NAMALWA (cell line): ENCODE measurements around the gene PMEPA1.

Experiments
- DNase-seq: peaks from one replicate; pipeline ENCODE4 v3.0.0-alpha.2; 2015; ENCODE audit warnings: low spot score

Gene PMEPA1

DNA sequence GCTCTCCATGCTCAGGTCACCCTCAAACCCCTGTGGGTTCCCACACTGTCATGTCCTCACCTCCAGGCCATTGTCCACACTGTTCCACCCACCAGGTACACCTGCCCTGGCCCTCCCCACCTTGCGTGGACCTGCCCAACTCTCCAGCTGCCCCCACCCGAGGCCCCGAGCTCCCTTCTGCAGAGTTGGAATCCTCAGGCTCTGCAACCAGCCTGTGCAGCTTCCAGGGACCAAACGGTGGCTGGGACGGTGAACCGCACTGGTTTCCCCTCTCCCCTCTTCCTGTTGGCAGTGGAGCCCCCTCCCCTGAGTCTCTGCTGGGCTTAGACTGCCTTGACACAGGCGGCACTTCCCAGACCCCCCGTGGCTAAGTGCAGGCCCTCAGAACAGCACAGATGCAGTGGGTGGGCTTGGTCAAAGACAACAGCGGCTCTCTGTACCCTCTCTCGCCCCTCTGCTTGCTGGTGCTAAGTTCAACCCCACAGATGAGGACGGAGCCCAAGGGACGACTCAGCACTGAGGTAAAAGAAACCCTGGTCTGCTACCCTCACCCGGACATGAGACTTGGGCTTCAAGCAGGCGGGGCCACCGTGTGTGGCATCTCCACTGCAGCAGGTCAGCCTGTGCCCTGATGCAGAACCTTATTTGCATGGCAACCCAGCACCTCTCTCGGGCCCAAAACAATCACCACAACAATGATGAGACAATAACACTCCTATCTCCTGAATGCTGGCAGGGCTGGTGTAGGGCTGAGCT, 100.6 kb downstream of the PMEPA1 start:
- DNase-seq = peak; percentile 41

DNA sequence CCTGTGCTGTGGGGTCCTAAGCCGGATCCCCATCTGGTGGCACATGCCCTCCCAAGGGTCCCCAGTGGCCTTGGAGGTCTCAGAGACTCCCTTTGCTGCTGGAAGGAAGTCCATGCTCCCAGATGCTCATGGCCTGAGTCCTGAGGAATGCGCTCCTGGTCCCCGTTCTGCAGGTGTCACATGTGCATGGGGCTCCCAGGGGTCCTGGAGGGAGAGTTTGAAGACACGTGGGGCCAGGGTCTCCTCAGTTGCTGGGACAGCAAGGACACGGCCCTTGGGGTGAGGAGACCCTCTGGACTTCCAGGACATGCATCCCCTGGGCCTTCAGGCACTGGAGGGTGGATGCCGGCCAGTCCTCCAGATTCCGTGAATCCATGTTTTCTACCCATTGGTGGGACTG, 101.3 kb downstream of the PMEPA1 start:
- no peak for DNase-seq

DNA sequence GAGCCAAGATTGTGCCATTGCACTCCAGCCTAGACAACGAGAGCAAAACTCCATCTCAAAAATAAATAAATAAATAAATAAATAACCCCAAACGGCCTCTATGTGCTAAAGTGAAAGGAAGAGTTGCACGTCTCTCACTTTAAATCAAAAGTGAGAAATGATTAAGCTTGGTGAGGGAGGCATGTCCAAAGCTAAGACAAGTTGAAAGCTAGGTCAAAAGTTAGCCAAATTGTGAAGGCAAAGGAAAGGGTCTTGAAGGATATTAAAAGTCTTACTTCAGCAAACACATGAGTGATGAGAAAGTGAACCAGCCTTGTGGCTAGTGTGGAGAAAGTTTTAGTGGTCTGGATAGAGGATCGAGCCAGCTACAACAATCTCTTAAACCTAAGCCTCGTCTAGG, 103.9 kb downstream of the PMEPA1 start:
- no peak for DNase-seq

DNA sequence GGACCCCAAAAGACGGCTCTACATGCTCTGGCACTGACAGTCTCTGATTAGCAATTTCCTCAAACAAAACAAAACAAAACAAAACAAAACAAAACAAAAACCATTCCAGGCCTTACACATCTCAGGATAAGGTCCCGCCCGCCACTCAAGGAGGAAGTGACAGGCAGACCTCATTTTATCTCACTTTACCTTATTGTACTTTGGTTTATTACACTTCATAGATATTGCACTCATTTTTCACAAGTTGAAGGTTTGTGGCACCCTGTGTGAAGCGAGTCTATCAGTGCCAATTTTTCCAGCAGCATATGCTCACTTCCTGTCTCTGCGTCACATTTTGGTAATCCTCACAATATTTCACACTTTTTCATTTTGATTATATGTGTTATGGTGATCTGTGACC, 104.8 kb downstream of the PMEPA1 start:
- DNase-seq = no peak

DNA sequence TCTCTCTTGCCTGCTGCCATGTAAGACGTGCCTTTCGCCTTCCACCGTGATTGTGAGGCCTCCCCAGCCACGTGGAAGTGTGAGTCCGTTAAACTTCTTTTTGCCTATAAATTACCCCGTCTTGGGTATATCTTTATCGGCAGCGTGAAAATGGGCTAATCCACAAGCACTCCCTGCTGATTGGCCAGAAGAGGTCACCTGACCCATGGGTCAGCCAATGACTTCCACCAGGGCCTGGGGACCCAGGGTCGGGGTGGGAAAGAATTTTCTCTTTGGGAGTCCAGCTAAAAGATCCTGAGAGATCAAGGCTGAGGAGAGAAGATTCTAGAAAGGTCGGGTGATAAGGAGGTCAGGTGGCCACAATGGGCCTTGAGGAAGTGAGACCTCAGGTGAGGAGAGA, 106.7 kb downstream of the PMEPA1 start:
- no peak for DNase-seq

DNA sequence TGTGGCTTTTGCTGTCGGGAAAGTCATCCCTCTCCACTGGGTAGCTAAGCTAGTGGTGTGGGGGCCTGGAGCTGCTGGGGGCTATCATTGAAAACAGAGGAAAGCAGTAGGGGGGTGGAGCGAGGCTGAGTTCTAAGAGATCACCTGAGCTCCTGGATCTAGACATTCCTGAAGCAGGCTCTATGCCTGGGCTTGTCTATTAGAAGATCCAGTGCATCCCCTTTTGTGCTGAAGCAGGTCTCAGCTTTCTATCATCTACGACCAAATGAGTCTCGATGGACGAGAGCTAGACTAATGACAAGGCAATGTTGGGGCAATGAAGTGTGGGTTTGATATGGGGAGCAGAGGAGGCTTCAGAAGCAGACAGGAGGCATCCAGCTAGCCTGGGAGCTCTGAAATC, 108.1 kb downstream of the PMEPA1 start:
- no peak for DNase-seq

DNA sequence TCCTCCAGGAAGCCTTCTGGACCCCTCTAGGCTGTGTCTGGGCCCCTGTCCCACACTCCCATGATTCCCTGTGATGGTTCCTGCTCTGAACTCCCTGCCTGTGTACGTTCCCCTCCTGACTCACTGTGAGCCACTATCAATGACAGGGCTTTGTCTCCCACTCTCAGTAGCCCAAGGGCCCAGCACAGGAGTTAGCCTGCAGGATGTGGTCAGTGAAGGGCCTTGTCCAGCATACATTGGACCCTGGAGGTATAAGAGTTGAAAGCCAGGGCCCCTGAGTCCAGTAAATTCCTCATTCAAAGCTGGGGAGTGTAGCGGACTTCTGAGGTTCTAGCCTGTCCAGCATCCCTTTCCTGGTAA, 108.6 kb downstream of the PMEPA1 start:
- no peak for DNase-seq

DNA sequence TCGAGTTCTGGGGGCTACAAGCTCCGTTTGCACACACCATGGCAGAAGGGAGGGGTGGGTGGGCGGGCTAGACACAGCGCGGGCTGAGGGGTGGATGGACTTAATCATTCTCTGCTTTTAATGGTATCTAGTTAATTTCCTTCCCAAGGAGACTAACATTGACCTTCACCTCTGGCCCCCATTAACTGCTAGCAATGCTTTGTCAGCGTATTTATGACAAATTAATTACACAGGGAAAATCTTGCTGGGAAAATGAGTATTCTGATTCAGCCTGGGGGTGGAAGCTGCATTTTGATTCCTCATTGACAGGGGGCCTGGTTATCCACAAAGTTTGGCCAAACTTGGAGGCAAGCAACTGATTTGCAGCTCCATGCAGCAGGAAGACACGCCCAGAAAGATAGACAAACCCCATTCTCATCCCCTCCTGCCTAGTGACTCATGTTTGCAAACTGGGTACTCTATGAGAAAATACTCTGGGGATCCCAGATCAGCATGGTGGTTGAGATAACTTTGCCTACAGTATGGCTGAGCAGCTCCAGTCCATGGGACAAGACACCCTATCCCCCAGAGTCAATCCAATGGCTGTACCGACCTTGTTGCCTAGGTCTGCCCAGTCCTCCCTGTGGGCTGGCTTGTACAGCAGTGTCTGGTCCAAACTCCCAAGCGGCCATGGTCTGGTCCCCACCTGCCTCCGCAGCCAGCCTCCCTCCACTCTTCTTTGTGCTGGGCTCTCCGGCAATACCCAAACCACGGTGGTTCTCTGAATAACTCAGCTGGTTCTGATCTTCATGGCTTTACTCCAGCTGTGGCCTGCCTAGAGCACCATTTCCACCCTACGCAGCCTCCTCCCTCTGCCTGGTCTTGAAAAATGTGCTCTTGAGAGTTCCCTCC, 109.2 kb downstream of the PMEPA1 start:
- DNase-seq = no peak

DNA sequence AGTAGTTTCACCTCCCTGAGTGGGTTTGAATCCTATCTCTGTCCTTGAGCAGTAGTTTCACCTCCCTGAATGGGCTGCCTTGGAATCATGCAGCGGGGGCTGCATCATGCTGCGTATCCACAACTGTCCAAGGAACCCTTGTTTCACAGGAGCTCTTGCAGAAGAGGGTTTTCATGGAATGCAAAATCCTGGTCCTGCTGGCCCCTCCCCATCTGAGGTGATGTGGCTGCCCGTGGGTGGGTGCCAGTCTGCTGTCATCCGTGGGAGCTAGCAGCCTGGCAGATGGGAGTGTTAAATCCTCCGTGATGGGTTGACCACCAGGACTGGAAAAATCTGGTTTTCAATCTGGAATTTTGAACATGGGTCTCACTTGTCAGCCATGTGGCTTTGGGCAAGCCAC, 111.3 kb downstream of the PMEPA1 start:
- DNase-seq = no peak
